PC-9 (cell line): ENCODE data around the gene POLR2J2. TPM values are rescaled to one million over a fixed set of nuclear protein-coding genes. Genes with fewer than 3 reads are reported as not detected.
"Not testable (repeated sequence)": the region's sequence is repeated elsewhere in the genome, so short reads cannot be mapped to it uniquely, and the experiment has no call there.

Experiments used
- BruUV-seq: library from RNA; stranded (reverse); fragments of 400-500 nt; replicated peaks from 2 replicates; lab custom pipeline; 2021; lab: Mats Ljungman, UMichigan
- CTCF ChIA-PET: fragments of 300-600 bp; sonication (Branson Sonifier 250); formaldehyde crosslinking; loops from one replicate; lab custom pipeline; 2022; ENCODE audit warnings: antibody characterized with exemption; lab: Charles Lee
- POLR2A ChIA-PET: fragments of 300-600 bp; sonication (Branson Sonifier 250); formaldehyde crosslinking; loops from one replicate; lab custom pipeline; 2022; ENCODE audit warnings: antibody characterized with exemption; ENCODE audit not compliant: unreplicated experiment; lab: Charles Lee
- DNase-seq, 2 experiments: peaks; one replicate each; pipeline versions ENCODE4 v3.0.0 to v3.0.0-alpha.2; 2015 to 2022; ENCODE audit warnings: mixed read lengths in 1 of 2
- H2AFZ ChIP-seq: fragments of 200-600 bp; sonication (generic); 2 replicates; pipeline ENCODE4 v1.8.1; 2017; ENCODE audit warnings: antibody characterized with exemption
- H3F3A ChIP-seq: fragments of 200-600 bp; sonication (generic); 2 replicates; pipeline ENCODE4 v1.8.1; 2017; ENCODE audit warnings: antibody characterized with exemption, mild to moderate bottlenecking, low read depth; ENCODE audit not compliant: insufficient read depth
- H3K27ac ChIP-seq: fragments of 200-600 bp; sonication (generic); 2 replicates; pipeline ENCODE4 v1.6.1; 2016; ENCODE audit warnings: mixed run types
- H3K27me3 ChIP-seq: fragments of 200-600 bp; sonication (generic); 2 replicates; pipeline ENCODE4 v1.6.1; 2016; ENCODE audit warnings: low read depth, mixed run types; ENCODE audit not compliant: insufficient read depth
- H3K36me3 ChIP-seq: fragments of 200-600 bp; sonication (generic); 2 replicates; pipeline ENCODE4 v1.6.1; 2016; ENCODE audit warnings: low read depth, mixed run types
- H3K4me1 ChIP-seq: fragments of 200-600 bp; sonication (generic); replicated peaks from 2 replicates; pipeline ENCODE4 v1.6.1; 2016; ENCODE audit warnings: mixed run types; ENCODE audit not compliant: insufficient read depth
- H3K4me2 ChIP-seq: fragments of 200-600 bp; sonication (generic); 2 replicates; pipeline ENCODE4 v1.6.1; 2017; ENCODE audit warnings: mixed run types
- H3K4me3 ChIP-seq: fragments of 200-600 bp; sonication (generic); 2 replicates; pipeline ENCODE4 v1.6.1; 2016; ENCODE audit warnings: mixed run types
- H3K79me2 ChIP-seq: fragments of 200-600 bp; sonication (generic); 2 replicates; pipeline ENCODE4 v1.6.1; 2017; ENCODE audit warnings: low read depth, mixed run types
- H3K9me2 ChIP-seq: fragments of 200-600 bp; sonication (generic); 2 replicates; pipeline ENCODE4 v1.8.1; 2017; ENCODE audit warnings: mild to moderate bottlenecking; ENCODE audit not compliant: insufficient read depth
- H3K9me3 ChIP-seq: fragments of 200-600 bp; sonication (generic); 2 replicates; pipeline ENCODE4 v1.8.1; 2016; ENCODE audit warnings: low read depth; ENCODE audit not compliant: insufficient read depth
- H4K20me1 ChIP-seq: fragments of 200-600 bp; sonication (generic); 2 replicates; pipeline ENCODE4 v1.8.1; 2017; ENCODE audit not compliant: insufficient read depth
- intact Hi-C: fragments of 100-400 bp; cut with micrococcal nuclease; formaldehyde crosslinking; loops from one replicate; pipeline ENCODE4 v1.10.0; 2022; ENCODE audit not compliant: unreplicated experiment
- total RNA-seq: library from RNA; stranded (reverse); gene quantifications from 2 replicates; pipeline ENCODE4 v1.2.3, GENCODE V29; 2021

POLR2J2 gene
- total RNA-seq, 1 experiment from 2014 or later = 17.6 TPM

DNA sequence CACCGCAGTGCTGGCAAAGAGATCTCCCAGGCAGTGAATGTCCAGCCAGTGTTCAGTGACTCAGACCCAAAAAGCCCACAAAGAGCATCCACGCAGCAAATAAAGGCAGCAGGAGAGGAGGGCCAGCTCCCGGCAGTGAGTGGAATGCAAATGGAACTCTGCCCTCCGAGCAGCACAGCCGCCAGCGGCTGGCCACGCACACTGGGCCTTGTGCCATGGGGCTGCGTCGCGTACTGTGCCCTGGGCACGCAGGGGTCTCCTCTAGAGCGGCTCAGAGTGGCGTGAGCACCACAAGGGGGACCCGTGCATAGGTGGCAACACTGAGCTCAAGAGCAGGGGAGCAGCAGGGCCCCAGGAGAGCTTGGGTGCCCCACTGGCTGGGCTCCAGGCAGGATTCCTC is 3.9 kb downstream of the POLR2J2 start:
- H3K4me2 ChIP-seq, CTCF ChIA-PET, H4K20me1 ChIP-seq, POLR2A ChIA-PET, intact Hi-C loops, BruUV-seq, H3K27me3 ChIP-seq, H3K4me1 ChIP-seq, H3K9me3 ChIP-seq, H3K36me3 ChIP-seq, DNase-seq, H3K79me2 ChIP-seq, H3K9me2 ChIP-seq, H3F3A ChIP-seq, H3K4me3 ChIP-seq, H2AFZ ChIP-seq, H3K27ac ChIP-seq: not testable (repeated sequence)

GRCh38 chr7:102666850-102667249 is 4.6 kb downstream of the POLR2J2 start:
- H3K4me3 ChIP-seq, H3K27ac ChIP-seq, H2AFZ ChIP-seq, POLR2A ChIA-PET, H3K4me1 ChIP-seq, H3F3A ChIP-seq, H3K27me3 ChIP-seq, DNase-seq, H3K9me3 ChIP-seq, H3K4me2 ChIP-seq, H3K9me2 ChIP-seq, H3K36me3 ChIP-seq, CTCF ChIA-PET, H3K79me2 ChIP-seq, intact Hi-C loops, BruUV-seq, H4K20me1 ChIP-seq: not testable (repeated sequence)

DNA sequence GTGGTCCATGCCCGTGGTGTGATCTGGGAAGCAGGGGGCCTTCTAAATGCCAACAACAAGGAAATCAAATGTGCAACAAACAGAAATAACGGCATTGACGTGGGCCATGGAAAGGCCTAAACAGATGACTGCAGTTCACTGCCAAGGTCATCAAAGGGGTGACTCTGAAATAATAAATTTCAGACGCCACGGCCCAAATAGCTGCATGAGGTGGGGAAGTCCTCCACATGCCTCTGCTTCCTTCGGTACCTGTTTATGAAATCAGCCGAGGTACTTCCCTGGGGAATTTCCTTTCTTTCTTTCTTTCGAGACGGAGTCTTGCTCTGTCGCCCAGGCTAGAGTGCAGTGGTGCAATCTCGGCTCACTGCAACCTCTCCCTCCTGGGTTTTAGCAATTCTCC is 6.7 kb downstream of the POLR2J2 start:
- H3K4me1 ChIP-seq, intact Hi-C loops, H3F3A ChIP-seq, DNase-seq, H3K36me3 ChIP-seq, BruUV-seq, H4K20me1 ChIP-seq, H3K9me3 ChIP-seq, POLR2A ChIA-PET, H2AFZ ChIP-seq, H3K9me2 ChIP-seq, CTCF ChIA-PET, H3K27ac ChIP-seq, H3K79me2 ChIP-seq, H3K27me3 ChIP-seq, H3K4me2 ChIP-seq, H3K4me3 ChIP-seq: not testable (repeated sequence)

DNA sequence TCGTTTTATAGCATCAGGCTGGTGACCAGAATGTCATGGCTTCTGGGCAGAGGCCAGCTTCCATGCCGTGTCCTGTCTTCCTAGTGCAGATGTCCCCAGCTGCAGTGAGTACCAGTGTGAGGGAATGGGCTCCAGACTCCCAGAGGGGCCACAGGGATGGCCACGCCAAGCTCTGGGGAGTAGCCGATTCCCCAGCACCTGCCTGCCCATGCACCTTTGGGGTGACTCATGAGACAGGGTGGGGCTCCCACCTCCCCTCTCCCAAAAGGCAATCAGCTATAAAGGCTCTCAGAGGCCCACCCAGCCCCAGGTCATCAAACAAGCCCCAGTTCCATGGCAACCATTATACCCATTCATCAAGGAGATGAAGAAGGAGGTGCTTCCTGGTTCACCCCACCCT is 21.5 kb downstream of the POLR2J2 start, which contains the start of gene SPDYE2B:
Gene SPDYE2B (plus strand): TSS at position 396 of the 400 bp plus-strand sequence. CDS start 2,030 bp downstream, outside the sequence.
- H2AFZ ChIP-seq, H4K20me1 ChIP-seq, H3K4me1 ChIP-seq, H3K9me2 ChIP-seq, POLR2A ChIA-PET, H3K4me3 ChIP-seq, H3K27me3 ChIP-seq, H3K36me3 ChIP-seq, H3K79me2 ChIP-seq, intact Hi-C loops, CTCF ChIA-PET, H3F3A ChIP-seq, H3K9me3 ChIP-seq, H3K4me2 ChIP-seq, BruUV-seq, H3K27ac ChIP-seq, DNase-seq: not testable (repeated sequence)

DNA sequence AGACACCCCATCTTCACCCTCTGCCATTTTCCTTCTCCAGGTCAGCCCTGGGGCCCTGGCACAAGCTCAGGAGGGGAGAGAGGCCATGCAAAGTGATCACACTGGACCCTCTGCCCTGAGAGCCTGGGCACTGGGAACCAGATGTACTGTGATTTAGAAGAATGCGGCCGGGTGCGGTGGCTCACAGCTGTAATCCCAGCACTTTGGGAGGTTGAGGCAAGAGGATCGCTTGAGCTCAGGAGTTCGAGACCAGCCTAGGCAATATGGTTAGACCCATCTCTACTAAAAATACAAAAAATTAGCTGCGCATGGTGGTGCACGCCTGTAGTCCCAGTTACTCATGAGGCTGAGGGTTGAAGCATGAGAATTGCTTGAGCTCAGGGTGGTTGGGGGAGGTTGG is 23.6 kb downstream of the POLR2J2 start:
- H3K9me3 ChIP-seq, POLR2A ChIA-PET, intact Hi-C loops, H3F3A ChIP-seq, H4K20me1 ChIP-seq, H3K4me2 ChIP-seq, H3K36me3 ChIP-seq, BruUV-seq, H3K4me1 ChIP-seq, DNase-seq, H3K4me3 ChIP-seq, CTCF ChIA-PET, H3K27ac ChIP-seq, H3K27me3 ChIP-seq, H2AFZ ChIP-seq, H3K79me2 ChIP-seq, H3K9me2 ChIP-seq: not testable (repeated sequence)

GRCh38 chr7:102643404-102643803 is 28.1 kb downstream of the POLR2J2 start:
- H3F3A ChIP-seq, CTCF ChIA-PET, POLR2A ChIA-PET, H3K27me3 ChIP-seq, H2AFZ ChIP-seq, H3K4me1 ChIP-seq, BruUV-seq, intact Hi-C loops, H4K20me1 ChIP-seq, DNase-seq, H3K4me3 ChIP-seq, H3K36me3 ChIP-seq, H3K27ac ChIP-seq, H3K9me3 ChIP-seq, H3K79me2 ChIP-seq, H3K4me2 ChIP-seq, H3K9me2 ChIP-seq: not testable (repeated sequence)

- H2AFZ ChIP-seq, H3K27ac ChIP-seq, H3K79me2 ChIP-seq, H3K4me1 ChIP-seq, H4K20me1 ChIP-seq, BruUV-seq, H3K4me2 ChIP-seq, intact Hi-C loops, H3K36me3 ChIP-seq, H3K27me3 ChIP-seq, H3K4me3 ChIP-seq, H3F3A ChIP-seq, CTCF ChIA-PET, POLR2A ChIA-PET, DNase-seq, H3K9me2 ChIP-seq, H3K9me3 ChIP-seq: not testable (repeated sequence)
These were observed 28.8 kb downstream of the POLR2J2 start, which contains the start of gene UPK3BL1 for GRCh38 chr7:102642691-102643090. Gene UPK3BL1, minus strand, starts transcription at chr7:102642791. Its CDS starts 50 bp downstream, at chr7:102642741.
